HG03135 (cell line): ENCODE measurements around the gene TAAR1.
"Not testable (repeated sequence)": the region's sequence is repeated elsewhere in the genome, so short reads cannot be mapped to it uniquely, and the experiment has no call there.

Experiments
- ATAC-seq: cut with Tn5 transposase; IDR thresholded peaks from one replicate; pipeline ENCODE4 v1.9.1; 2021; ENCODE audit warnings: mild to moderate bottlenecking, moderate library complexity; ENCODE audit not compliant: unreplicated experiment

TAAR1 gene

GRCh38 chr6:132663661-132664060 lies 4.7 kb upstream of the TAAR1 start:
- ATAC-seq = no peak

DNA sequence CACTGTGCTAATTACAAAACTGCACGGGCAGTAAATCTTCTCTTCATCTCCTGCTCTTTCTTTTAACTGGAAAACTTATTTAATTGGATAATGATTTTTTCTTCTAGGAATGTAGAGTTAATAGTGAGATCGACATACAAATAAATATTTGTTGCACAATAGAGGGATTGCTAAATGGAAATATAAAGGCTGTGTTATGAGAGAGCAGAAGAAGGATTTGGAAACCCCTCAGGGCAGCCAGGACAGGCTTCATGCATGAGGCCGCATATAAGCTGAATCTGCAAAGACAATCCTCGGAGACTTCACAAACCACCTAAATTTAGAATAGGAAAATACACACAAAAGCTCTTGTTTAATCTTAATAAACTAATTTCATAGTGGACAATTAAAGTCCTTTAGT lies 2.9 kb upstream of the TAAR1 start:
- ATAC-seq = no peak

GRCh38 chr6:132651062-132651461 lies 7.9 kb downstream of the TAAR1 start:
- ATAC-seq = no peak

DNA sequence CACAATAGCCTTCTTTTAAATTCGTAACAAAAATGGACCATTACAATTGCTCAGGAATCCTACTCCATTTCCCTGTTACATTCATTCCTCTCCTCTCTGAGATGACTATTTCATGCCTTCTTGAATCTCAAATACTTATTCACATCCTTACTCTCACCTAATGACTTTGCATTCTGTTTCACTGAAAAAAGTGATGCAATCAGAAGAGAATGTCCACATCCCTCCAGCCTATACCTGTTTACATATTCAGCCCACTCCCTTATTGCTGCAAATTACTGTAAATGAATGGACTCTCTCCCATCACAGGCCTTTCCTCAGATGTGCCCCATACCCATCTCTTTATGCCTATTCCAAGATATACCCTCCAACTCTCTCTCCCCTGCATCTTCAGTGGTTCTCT lies 8.6 kb downstream of the TAAR1 start:
- ATAC-seq = no peak

DNA sequence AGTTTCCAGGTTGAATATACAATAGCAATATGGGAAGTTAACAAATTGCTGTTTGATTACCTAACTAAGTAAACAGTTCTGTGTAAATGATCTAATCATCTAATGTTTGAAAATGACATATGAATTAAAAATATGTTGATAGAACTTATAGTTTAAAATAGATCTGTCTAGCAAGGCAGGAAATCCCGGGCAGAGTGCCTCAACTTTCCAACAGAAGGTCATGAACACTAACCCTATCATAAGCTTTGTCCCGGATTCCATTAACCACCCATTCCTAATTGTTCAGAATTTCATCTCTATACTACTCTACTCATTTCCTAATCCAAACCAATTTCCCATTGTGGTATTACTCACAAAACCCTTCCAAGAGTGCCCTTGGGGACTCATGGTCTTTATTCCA lies 10.2 kb downstream of the TAAR1 start:
- ATAC-seq = no peak

GRCh38 chr6:132648356-132648755 lies 10.6 kb downstream of the TAAR1 start:
- ATAC-seq = peak; percentile 87

DNA sequence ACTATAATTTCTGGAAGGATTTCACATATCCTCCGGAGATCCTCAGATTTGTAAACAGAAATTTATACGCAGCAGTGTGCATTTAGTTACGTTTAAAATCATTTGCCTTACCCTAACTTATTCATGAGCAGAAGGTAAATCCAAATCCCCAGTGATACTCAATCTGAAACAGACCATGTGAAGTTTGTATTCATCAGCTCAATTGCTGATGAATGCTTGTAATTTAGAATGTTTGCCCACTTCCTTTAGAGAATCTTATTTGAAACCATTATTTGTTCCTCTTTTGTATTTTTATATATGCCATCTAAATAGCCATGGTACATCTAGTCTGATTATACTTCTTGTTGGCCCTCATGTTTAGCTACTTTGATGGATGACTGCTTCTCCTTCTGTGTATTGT lies 15.4 kb downstream of the TAAR1 start:
- ATAC-seq = no peak

- ATAC-seq = not testable (repeated sequence)
Observed at GRCh38 chr6:132637135-132637534, 21.8 kb downstream of the TAAR1 start.

DNA sequence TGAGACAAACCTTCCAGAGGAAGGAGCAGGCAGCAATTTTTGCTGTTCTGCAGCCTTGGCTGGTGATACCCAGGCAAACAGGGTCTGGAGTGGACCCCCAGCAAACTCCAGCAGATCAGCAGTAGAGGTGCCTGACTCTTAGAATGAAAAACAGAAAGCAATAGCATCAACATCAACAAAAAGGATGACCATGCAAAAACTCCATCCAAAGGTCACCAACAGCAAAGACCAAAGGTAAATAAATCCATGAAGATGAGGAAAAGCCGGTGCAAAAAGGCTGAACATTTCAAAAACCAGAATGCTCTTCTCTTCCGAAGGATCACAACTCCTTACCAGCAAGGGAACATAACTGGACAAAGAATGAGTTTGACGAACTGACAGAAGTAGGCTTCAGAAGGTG lies 23.1 kb downstream of the TAAR1 start:
- not testable (repeated sequence) for ATAC-seq

DNA sequence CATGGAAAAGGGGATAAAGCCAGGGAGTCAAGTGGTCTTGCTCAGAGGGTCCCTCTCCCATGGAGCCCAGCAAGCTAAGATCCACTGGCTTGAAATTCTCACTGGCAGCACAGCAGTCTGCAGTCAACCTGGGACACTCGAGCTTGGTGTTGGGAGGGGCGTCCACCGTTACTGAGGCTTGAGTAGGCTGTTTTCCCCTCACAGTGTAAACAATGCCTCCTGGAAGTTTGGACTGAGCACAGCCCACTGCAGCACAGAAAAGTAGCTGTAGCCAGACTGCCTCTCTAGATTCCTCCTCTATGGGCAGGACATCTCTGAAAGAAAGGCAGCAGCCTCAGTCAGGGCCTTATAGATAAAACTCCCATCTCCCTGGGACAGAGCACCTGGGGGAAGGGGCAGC lies 23.7 kb downstream of the TAAR1 start:
- not testable (repeated sequence) for ATAC-seq

- no peak for ATAC-seq
Observed at GRCh38 chr6:132634796-132635195, 24.2 kb downstream of the TAAR1 start.

- ATAC-seq = no peak
Observed at GRCh38 chr6:132633362-132633761, 25.6 kb downstream of the TAAR1 start.

GRCh38 chr6:132624175-132624574 lies 34.8 kb downstream of the TAAR1 start, which contains the start of gene TAAR2:
TAAR2 (minus strand) TSS chr6:132624275; CDS start chr6:132624275, 0 bp downstream.
- no peak for ATAC-seq

DNA sequence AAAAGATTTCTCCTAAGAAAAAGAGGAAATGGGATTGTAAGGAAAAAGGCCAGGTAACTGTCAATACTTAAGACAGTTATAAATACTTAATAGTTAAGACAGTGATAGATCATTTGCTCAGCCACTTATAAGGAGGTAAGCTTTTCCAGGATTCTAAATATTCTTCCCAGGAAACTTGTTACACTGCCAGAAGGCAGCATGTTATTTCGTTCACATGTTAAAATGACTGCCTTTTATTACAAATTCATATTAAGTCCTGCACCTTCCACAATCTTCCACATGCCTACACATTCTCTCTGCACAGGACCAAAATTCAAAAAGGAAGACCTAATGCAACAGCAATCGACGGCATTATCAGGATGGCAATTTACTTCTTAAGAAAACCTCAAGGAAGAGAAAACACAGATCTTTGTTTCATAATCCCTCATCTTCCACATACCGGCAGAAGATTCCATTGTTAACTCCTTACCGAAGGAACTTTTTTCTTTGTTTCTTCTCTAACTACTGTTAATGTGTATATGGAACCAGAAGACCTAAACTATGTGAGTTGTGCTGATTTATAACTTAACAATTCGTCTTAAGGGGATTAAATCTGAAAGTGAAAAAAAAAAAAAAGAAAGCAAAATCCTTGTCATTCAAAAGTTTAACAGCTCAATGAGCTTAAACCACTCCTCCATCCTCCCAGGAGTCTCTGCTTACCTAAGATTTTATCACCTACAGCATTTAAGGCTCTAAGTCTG lies 35.7 kb downstream of the TAAR1 start:
- ATAC-seq = no peak

DNA sequence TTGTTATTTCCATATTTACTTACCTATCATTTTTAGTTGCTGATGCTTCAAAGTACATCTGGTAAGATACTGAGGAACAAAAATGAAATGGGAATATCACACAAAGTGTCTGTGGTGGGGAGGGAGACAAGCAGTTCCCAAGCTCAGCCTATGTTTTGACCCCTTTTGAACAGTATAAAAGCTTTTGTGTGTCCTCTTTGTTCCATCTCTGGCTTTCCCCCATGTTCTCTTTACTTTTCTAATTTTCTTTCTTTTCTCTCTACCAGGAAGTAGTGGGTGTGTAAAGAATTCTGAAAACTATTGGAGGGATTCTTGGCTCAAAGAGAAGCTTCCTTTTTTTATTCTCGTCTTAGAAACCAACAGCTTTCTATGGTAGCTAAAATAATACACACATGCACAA lies 42.3 kb downstream of the TAAR1 start:
- no peak for ATAC-seq

- ATAC-seq = peak; percentile 61
Observed at GRCh38 chr6:132614554-132614953, 44.4 kb downstream of the TAAR1 start.

- ATAC-seq = no peak
Observed at GRCh38 chr6:132612449-132613108, 46.4 kb downstream of the TAAR1 start.

- no peak for ATAC-seq
Observed at GRCh38 chr6:132611616-132612015, 47.4 kb downstream of the TAAR1 start.

- peak; percentile 90 for ATAC-seq
Observed at GRCh38 chr6:132607544-132608233, 51.3 kb downstream of the TAAR1 start.

DNA sequence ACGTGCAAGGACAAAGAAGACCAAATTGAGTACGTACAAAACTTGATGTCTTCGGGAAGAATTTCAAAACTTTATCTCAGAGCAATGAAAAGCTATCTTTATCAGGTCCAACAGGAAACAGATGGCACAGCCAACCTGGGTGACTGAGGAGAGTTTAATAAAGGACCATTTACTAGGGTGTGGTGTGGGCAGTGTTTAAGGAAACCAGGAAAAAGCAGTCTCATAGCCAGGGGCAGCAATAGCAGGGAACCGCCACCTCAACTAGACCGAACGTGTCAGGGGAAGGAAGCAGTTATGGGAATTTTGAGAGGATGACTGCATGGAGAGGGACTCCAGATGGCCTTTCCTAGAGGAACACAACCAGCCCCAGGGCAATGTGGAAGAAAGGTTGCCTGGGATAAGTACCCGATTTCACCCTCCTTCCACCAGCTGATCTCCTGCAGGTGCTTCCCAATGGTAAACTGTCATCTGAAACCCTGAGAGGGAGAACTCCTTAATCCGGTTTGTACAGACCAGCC lies 54.3 kb downstream of the TAAR1 start:
- ATAC-seq = no peak

DNA sequence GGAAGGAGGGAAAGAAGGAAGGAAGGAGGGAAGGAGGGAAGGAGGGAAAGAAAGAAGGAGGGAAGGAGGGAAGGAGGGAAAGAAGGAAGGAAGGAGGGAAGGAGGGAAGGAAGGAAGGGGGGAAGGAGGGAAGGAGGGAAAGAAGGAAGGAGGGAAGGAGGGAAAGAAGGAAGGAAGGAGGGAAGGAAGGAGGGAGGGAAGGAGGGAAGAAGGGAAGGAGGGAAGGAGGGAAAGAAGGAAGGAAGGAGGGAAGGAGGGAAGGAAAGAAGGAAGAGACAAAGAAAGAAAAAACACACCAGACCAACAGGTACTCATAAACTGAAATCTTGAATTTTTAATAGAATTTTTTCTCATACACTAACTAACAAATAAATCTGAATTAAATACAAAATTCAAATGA lies 58.1 kb downstream of the TAAR1 start:
- ATAC-seq = not testable (repeated sequence)

GRCh38 chr6:132598473-132598872 lies 60.5 kb downstream of the TAAR1 start:
- ATAC-seq = peak; percentile 60
